GM12873 (cell line): ENCODE results near the gene CRACDL.

Source experiments
- TF ChIP-seq, protein P1 (sequence below): IDR thresholded peaks from 2 replicates; pipeline ENCODE4 v1.5.1; 2012; ENCODE audit warnings: low read depth, mild to moderate bottlenecking, moderate library complexity, low read length, control low read depth; ENCODE audit not compliant: insufficient read depth; ENCODE audit errors: missing control alignments

The CRACDL gene

DNA sequence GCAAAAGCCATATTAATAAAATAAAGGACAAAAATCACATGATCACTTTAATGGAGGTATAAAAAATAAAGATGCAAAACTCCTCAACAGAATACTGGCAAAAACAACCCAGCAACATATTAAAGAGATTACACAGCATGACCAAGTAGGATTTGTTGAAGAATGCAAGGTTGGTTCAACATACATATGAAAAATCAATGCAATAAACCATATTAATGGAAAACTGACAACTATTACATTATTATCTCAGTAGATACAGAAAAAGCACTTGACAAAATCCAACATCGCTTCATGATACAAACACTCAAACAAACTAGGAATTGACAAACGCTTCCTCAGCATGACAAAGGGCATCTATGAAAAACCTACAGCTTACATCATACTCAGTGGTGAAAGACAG lies 76.7 kb downstream of the CRACDL start:
- TF ChIP-seq, protein P1, sequence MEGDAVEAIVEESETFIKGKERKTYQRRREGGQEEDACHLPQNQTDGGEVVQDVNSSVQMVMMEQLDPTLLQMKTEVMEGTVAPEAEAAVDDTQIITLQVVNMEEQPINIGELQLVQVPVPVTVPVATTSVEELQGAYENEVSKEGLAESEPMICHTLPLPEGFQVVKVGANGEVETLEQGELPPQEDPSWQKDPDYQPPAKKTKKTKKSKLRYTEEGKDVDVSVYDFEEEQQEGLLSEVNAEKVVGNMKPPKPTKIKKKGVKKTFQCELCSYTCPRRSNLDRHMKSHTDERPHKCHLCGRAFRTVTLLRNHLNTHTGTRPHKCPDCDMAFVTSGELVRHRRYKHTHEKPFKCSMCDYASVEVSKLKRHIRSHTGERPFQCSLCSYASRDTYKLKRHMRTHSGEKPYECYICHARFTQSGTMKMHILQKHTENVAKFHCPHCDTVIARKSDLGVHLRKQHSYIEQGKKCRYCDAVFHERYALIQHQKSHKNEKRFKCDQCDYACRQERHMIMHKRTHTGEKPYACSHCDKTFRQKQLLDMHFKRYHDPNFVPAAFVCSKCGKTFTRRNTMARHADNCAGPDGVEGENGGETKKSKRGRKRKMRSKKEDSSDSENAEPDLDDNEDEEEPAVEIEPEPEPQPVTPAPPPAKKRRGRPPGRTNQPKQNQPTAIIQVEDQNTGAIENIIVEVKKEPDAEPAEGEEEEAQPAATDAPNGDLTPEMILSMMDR: no peak

DNA sequence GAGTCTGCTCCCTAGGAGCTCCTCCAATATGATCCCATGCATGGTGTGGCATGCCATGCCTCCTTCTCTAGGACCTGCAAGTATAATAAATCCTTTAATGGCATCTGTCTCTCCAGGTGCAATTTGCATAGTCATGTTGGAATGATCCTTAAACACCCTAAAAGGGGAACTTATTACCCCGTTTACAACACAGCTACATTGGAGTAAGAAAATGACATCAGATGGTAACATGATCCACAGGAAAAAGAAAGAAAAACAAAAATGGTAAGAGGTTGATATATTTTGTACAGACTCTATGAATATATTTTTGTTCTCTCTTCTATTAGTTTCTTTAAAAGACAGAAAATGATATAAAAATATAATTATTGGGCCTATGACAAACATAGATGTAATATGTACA lies 79.0 kb downstream of the CRACDL start:
- TF ChIP-seq, protein P1: no peak

DNA sequence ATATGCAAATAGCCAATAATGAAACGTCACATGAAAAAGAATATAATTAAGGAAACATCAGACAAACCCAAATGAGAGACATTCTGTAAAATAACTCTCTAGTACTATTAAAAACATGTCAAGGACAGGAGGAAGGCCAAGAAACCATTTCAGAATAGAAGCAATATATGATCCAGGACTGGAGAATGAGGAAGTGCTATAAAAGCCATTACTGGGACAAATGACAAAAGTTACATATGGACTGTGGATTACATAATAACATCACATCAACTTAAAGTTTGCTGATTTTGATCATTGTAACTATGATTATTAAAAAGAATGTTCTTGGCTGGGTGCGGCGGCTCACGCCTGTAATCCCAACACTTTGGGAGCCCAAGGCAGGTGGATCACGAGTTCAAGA lies 81.3 kb downstream of the CRACDL start:
- TF ChIP-seq, protein P1: no peak

DNA sequence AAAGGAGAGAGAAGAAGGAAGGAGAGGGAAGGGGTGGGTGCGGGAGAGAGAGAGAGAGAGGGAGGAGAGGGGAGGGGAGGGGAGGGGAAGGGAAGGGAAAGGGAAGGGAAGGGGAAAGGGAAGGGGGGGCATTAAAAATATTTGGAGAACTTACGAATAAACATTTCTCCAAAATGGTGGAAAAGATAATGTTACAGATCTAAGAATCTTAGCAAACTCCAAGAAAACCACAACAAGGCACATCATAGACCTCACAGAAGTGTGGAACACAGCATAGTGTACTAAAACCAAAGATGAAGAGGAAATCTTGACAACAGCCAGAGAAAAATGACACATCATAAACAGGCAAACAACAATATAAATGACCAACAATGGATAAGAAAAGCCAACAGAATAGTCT lies 83.1 kb downstream of the CRACDL start:
- TF ChIP-seq, protein P1: no peak

DNA sequence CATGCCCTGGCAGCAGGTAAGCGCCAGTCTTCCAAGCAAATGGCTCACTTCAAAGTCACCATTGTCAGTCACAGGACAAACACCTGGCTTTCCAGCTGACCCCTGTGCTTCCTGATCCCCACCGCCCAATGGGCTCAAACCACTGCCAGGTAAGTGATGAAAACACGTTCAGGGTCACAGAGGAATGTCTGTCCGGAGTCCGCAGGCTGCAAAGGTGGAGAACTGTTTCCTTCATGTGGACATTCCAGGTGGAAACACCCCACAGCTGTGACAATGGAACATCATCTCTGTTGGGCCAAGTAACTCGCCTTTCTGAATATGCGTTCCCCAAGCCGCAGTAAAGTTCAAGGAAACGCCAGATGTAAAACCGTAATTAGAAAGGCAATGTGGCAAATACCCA lies 86.0 kb downstream of the CRACDL start:
- TF ChIP-seq, protein P1: no peak

DNA sequence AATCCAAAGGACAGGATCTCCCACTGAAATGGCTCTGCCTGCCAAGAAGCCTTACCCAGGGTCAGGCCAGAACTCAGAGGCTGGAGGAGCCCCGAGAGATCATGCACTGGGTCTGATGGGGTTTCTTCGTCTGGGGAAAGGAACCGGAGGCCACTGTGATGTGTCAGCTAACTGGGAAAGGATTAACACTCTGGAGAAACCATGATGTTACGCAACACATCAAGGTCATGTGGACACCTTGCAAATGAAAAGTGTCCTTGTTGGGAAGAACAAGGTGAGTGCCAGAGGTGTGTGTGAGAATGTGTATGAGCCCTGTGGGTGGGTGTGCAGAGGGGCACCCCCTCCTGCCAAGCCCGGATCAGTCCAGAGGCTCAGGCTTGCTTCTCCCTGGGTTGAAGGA lies 86.9 kb downstream of the CRACDL start:
- TF ChIP-seq, protein P1: no peak

DNA sequence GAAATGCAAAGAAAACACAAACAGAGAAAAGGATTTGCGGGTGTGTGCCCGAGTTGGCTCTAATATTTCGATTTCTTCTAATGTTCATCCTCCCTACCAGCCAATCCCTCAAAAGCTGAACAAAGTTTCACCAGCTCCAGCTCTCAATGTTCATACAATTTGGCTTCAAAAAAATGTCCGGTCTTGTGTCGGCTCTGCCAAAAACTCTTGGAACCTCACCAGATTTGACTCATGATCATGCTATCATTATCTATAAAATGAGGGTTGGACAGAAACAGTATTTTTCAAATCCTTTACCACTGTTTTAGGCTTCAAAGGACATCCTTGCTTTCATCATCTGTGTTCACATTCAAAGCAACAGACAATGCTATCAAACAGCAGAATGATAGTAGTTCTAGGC lies 88.2 kb downstream of the CRACDL start:
- TF ChIP-seq, protein P1: no peak
